PC-3 (cell line): ENCODE results near the gene HSPB6. TPM values are rescaled to one million over a fixed set of nuclear protein-coding genes. Genes with fewer than 3 reads are reported as not detected.

Source experiments
- ATAC-seq: fragments of 200-7000 bp; cut with Tn5 transposase; 2 replicates; pipeline ENCODE4 v1.9.1; 2020; ENCODE audit warnings: mild to moderate bottlenecking, moderate library complexity
- BruUV-seq: library from RNA; stranded (reverse); fragments of 400-500 nt; replicated peaks from 2 replicates; lab custom pipeline; 2021; lab: Mats Ljungman, UMichigan
- CTCF ChIA-PET: fragments of 300-600 bp; sonication (Branson Sonifier 250); formaldehyde crosslinking; loops from one replicate; lab custom pipeline; 2022; ENCODE audit warnings: antibody characterized with exemption; lab: Charles Lee
- POLR2A ChIA-PET: fragments of 300-600 bp; sonication (Branson Sonifier 250); formaldehyde crosslinking; loops from one replicate; lab custom pipeline; 2022; ENCODE audit warnings: antibody characterized with exemption; ENCODE audit not compliant: unreplicated experiment; lab: Charles Lee
- DNase-seq: peaks from one replicate; pipeline ENCODE4 v3.0.0-alpha.2; 2015
- H2AFZ ChIP-seq: fragments of 300-600 bp; sonication (generic); 2 replicates; pipeline ENCODE4 v1.6.0; 2016; ENCODE audit warnings: antibody characterized with exemption, low read length
- H3F3A ChIP-seq: fragments of 300-600 bp; sonication (generic); one replicate; pipeline ENCODE4 v1.6.0; 2017; ENCODE audit warnings: antibody characterized with exemption, low read length, control low read depth, mild to moderate bottlenecking; ENCODE audit not compliant: unreplicated experiment
- H3K27ac ChIP-seq: fragments of 300-600 bp; sonication (generic); 2 replicates; pipeline ENCODE4 v1.5.1; 2016; ENCODE audit warnings: mild to moderate bottlenecking, low read length
- H3K27me3 ChIP-seq: fragments of 300-600 bp; sonication (generic); 2 replicates; pipeline ENCODE4 v1.6.1; 2016; ENCODE audit warnings: low read length, mixed read lengths
- H3K36me3 ChIP-seq: fragments of 300-600 bp; sonication (generic); 2 replicates; pipeline ENCODE4 v1.6.1; 2016; ENCODE audit warnings: low read depth, mixed run types, low read length, mixed read lengths
- H3K4me1 ChIP-seq: fragments of 300-600 bp; sonication (generic); 2 replicates; pipeline ENCODE4 v1.5.1; 2016; ENCODE audit warnings: low read length; ENCODE audit not compliant: insufficient read depth
- H3K4me2 ChIP-seq: fragments of 300-600 bp; sonication (generic); 2 replicates; pipeline ENCODE4 v1.6.0; 2016; ENCODE audit warnings: low read length
- H3K4me3 ChIP-seq: fragments of 300-600 bp; sonication (generic); 2 replicates; pipeline ENCODE4 v1.5.1; 2016; ENCODE audit warnings: mild to moderate bottlenecking, low read length, mixed read lengths
- H3K79me2 ChIP-seq: fragments of 300-600 bp; sonication (generic); 2 replicates; pipeline ENCODE4 v1.6.1; 2017; ENCODE audit warnings: low read length, mixed read lengths
- H3K9ac ChIP-seq: fragments of 300-600 bp; sonication (generic); 2 replicates; pipeline ENCODE4 v1.6.0; 2016; ENCODE audit warnings: mild to moderate bottlenecking, low read length
- H3K9me2 ChIP-seq: fragments of 300-600 bp; sonication (generic); replicated peaks from 2 replicates; pipeline ENCODE4 v1.6.1; 2016; ENCODE audit warnings: mixed run types, low read length, mixed read lengths
- H3K9me3 ChIP-seq: fragments of 300-600 bp; sonication (generic); 2 replicates; pipeline ENCODE4 v1.6.1; 2016; ENCODE audit warnings: low read length, mixed read lengths
- H4K20me1 ChIP-seq: fragments of 300-600 bp; sonication (generic); 2 replicates; pipeline ENCODE4 v1.6.1; 2016; ENCODE audit warnings: low read length, mixed read lengths
- EZH2 ChIP-seq: fragments of 300-600 bp; sonication (generic); IDR thresholded peaks from one replicate; pipeline ENCODE4 v1.6.1; 2017; ENCODE audit warnings: antibody characterized with exemption, mild to moderate bottlenecking, low read length; ENCODE audit not compliant: unreplicated experiment
- EZH2phosphoT487 ChIP-seq: fragments of 300-600 bp; sonication (generic); IDR thresholded peaks from 2 replicates; pipeline ENCODE4 v1.6.1; 2018; ENCODE audit warnings: mild to moderate bottlenecking, antibody characterized with exemption, low read length, borderline replicate concordance
- intact Hi-C: fragments of 100-400 bp; cut with micrococcal nuclease; formaldehyde crosslinking; loops from 2 replicates; pipeline ENCODE4 v1.9.0; 2023
- total RNA-seq: library from RNA; depleted of rRNA; stranded (reverse); fragments of >200 nt; gene quantifications from 2 replicates; pipeline ENCODE4 v1.2.3, GENCODE V29; 2014
- TF ChIP-seq, protein P1 (sequence below): fragments of 300-600 bp; sonication (generic); conservative IDR thresholded peaks from 2 replicates; pipeline ENCODE4 v1.5.1; 2017; ENCODE audit warnings: antibody characterized with exemption, low read depth, mild to moderate bottlenecking, low read length

Gene HSPB6
- total RNA-seq, 1 experiment from 2014 or later, result not detected

DNA sequence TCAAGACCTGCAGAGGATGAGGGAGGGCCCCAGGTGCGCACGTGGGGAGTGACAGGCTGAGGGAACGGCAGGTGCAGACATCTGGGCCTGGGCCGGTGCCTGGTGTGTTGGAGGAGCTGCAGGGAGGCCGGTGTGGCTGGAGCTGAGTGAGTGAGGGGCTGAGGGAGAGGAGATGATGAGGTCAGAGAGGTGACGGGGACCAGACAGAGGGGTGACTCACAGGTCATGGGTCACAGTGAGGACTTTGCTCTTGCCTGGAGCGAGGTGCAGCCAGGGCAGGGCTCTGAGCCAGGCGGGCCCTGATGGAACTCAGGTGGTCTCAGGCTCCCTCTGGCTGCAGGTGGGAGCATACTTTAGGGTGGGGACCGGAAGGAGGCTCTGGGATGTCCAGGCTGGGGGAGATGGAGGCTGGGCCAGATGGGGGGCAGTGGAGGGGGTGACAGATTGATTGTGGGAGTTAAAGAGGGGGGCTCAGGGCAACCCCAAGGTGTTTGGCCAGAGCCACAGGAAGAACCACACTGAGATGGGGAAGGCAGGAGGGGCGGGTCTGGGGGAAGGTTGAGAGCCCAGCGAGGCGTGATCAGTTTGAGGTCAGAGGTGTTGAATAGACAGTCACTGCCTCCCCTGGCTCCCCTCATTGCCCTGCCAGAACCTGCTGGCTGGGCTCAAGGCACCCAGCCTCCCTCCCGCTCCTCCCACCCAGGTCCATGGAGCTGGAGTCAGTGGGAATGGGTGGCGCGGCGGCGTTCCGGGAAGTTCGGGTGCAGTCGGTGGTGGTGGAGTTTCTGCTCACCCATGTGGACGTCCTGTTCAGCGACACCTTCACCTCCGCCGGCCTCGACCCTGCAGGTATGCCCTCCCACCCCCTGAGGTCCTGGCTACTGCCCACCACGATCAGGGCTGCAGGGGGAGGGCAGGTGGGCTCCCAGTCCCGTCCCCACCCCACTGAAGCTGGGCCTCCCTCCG, 26.9 kb upstream of the HSPB6 start:
- Histone ChIP-seq H3K36me3 (no peaks in the 10 kb centered on the region), H3K27me3 (no peaks in the 10 kb centered on the region), H3K79me2 (no peaks in the 10 kb centered on the region), H3K9ac (no peak overlapping the region), H2AFZ (no peak overlapping the region), H4K20me1 (no peaks in the 10 kb centered on the region), H3K27ac (no peak overlapping the region), H3F3A (no peaks in the 10 kb centered on the region), H3K4me3 (no peak overlapping the region), H3K4me1 (no peaks in the 10 kb centered on the region), H3K4me2 (no peak overlapping the region), H3K9me2 (no peaks in the 10 kb centered on the region), H3K9me3 (no peaks in the 10 kb centered on the region)
- CTCF ChIA-PET, result no interaction called here
- ATAC-seq (no peak), DNase-seq (no peak)
- POLR2A ChIA-PET, result no interaction called here
- intact Hi-C loops, result no loop called here
- TF ChIP-seq, protein P1, sequence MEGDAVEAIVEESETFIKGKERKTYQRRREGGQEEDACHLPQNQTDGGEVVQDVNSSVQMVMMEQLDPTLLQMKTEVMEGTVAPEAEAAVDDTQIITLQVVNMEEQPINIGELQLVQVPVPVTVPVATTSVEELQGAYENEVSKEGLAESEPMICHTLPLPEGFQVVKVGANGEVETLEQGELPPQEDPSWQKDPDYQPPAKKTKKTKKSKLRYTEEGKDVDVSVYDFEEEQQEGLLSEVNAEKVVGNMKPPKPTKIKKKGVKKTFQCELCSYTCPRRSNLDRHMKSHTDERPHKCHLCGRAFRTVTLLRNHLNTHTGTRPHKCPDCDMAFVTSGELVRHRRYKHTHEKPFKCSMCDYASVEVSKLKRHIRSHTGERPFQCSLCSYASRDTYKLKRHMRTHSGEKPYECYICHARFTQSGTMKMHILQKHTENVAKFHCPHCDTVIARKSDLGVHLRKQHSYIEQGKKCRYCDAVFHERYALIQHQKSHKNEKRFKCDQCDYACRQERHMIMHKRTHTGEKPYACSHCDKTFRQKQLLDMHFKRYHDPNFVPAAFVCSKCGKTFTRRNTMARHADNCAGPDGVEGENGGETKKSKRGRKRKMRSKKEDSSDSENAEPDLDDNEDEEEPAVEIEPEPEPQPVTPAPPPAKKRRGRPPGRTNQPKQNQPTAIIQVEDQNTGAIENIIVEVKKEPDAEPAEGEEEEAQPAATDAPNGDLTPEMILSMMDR, result no peak
- TF ChIP-seq EZH2phosphoT487 (no peak), EZH2 (no peak)
- BruUV-seq, result no TSS peak

DNA sequence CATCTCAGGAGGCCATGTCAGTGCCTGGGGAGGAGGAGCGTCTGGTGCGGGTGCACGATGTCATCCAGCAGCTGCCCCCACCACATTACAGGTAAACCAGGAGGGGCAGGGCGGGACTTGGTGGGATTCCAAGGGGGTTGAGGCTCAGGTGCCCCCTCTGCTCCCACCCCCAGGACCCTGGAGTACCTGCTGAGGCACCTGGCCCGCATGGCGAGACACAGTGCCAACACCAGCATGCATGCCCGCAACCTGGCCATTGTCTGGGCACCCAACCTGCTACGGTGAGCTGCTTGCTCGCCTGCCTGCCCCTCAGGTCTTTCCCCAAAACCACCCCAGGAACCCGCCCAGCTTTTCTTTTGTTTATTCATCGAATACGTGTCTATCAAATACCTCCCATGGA, 25.8 kb upstream of the HSPB6 start:
- Histone ChIP-seq H3K27ac (no peak overlapping the region), H4K20me1 (no peaks in the 10 kb centered on the region), H3K9me2 (no peaks in the 10 kb centered on the region), H3K4me2 (no peak overlapping the region), H3K9me3 (no peaks in the 10 kb centered on the region), H2AFZ (no peak overlapping the region), H3K27me3 (no peaks in the 10 kb centered on the region), H3K36me3 (no peaks in the 10 kb centered on the region), H3K4me1 (no peaks in the 10 kb centered on the region), H3K79me2 (no peaks in the 10 kb centered on the region), H3K4me3 (no peak overlapping the region), H3F3A (no peaks in the 10 kb centered on the region), H3K9ac (no peak overlapping the region)
- ChIA-PET CTCF (no interaction called here), POLR2A (no interaction called here)
- TF ChIP-seq EZH2, result no peak
- TF ChIP-seq EZH2phosphoT487, result no peak
- TF ChIP-seq, protein P1, result no peak
- no peak for DNase-seq
- intact Hi-C loops, result no loop called here
- BruUV-seq, result no TSS peak
- ATAC-seq, result no peak

DNA sequence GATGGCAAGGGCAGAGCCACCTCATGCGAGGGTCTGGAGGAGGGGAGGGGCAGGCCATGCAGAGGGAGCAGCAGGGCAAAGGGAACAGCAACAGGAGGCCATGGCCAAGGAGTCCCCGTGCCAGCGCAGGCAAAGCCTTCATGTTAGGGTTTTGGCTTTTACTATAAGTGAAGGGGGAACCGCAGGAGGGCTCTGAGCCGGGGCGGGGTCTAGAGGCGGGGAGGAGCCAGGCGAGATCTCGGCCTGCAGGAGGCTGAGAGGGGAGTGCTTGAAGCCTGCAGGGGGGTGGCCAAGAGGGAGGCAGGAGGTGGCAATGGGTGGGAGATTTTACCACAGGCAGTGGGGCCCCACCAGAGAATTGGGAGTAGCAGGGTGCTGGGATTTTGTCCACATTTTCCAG, 24.8 kb upstream of the HSPB6 start:
- ChIA-PET CTCF (no interaction called here), POLR2A (no interaction called here)
- Histone ChIP-seq H4K20me1 (no peaks in the 10 kb centered on the region), H2AFZ (no peak overlapping the region), H3K9ac (no peak overlapping the region), H3K79me2 (no peaks in the 10 kb centered on the region), H3K4me2 (no peak overlapping the region), H3F3A (no peaks in the 10 kb centered on the region), H3K27ac (no peak overlapping the region), H3K4me3 (no peak overlapping the region), H3K9me2 (no peaks in the 10 kb centered on the region), H3K4me1 (no peaks in the 10 kb centered on the region), H3K36me3 (no peaks in the 10 kb centered on the region), H3K9me3 (no peaks in the 10 kb centered on the region), H3K27me3 (no peaks in the 10 kb centered on the region)
- intact Hi-C loops, result no loop called here
- DNase-seq (no peak), ATAC-seq (no peak)
- BruUV-seq, result no TSS peak
- TF ChIP-seq EZH2, result no peak
- TF ChIP-seq, protein P1, result no peak
- no peak for TF ChIP-seq EZH2phosphoT487
